Mucosa of descending colon (tissue), 3 donors: ENCODE measurements around the gene CASP5. TPM values are rescaled to one million over a fixed set of nuclear protein-coding genes. Genes with fewer than 3 reads are reported as not detected.

Experiments used
- ATAC-seq: fragments of 200-7000 bp; cut with Tn5 transposase; one replicate; pipeline ENCODE4 v1.9.1; 2020; ENCODE audit warnings: mild to moderate bottlenecking, moderate library complexity
- DNase-seq, 3 donors: peaks; one replicate each; pipeline ENCODE4 v3.0.0-alpha.2; 2020
- H3K36me3 ChIP-seq: fragments of 200-600 bp; one replicate; pipeline ENCODE4 v1.8.0; 2021; ENCODE audit warnings: low read depth, mild to moderate bottlenecking
- H3K4me1 ChIP-seq: fragments of 200-600 bp; one replicate; pipeline ENCODE4 v1.8.0; 2021; ENCODE audit warnings: low read depth, mild to moderate bottlenecking
- H3K4me3 ChIP-seq: fragments of 200-600 bp; one replicate; pipeline ENCODE4 v1.8.0; 2021; ENCODE audit warnings: mild to moderate bottlenecking
- H3K9me3 ChIP-seq: fragments of 200-600 bp; one replicate; pipeline ENCODE4 v1.8.0; 2021; ENCODE audit warnings: mild to moderate bottlenecking
- CTCF ChIP-seq: fragments of 200-600 bp; IDR thresholded peaks from one replicate; pipeline ENCODE4 v1.8.0; 2022; ENCODE audit warnings: antibody characterized with exemption, mild to moderate bottlenecking
- intact Hi-C, 2 donors: fragments of 100-400 bp; cut with DNase I in 1 of 2; cut with micrococcal nuclease in 1 of 2; formaldehyde crosslinking; loops; one replicate each; pipeline versions ENCODE4 v1.11.0 to v1.11.1; 2022; cut with DNase I, micrococcal nuclease
- total RNA-seq, 3 donors: library from RNA; stranded (reverse); fragmentation: NEBNext Ultra II Directional in 2 of 3; extraction: Animal tissue kit (Norgen Biotek cat#: 25700) in 2 of 3; gene quantifications; one replicate each; pipeline versions ENCODE4 v1.2.1 to v1.2.4, GENCODE V29; 2021 to 2023
- donor health status: DM: no; HTN: no; CAD: no; lungs with moderate emphysema.
- donor health status: DM: no; HTN: no; CAD: no.
- donor health status: DM: no; HTN: yes; CAD: no.

The CASP5 gene
- total RNA-seq, 3 donors from 2014 or later = 50.1 to 81.8 (median 80.5) TPM

GRCh38 chr11:105056446-105056845 is 33.5 kb upstream of the CASP5 start:
- no peak for ATAC-seq
- intact Hi-C loops = no loop called here
- Histone ChIP-seq H3K4me3 (no peak overlapping the region), H3K36me3 (no peaks in the 10 kb centered on the region), H3K4me1 (no peaks in the 10 kb centered on the region), H3K9me3 (no peaks in the 10 kb centered on the region)
- DNase-seq = no peak
- no peak for TF ChIP-seq CTCF

GRCh38 chr11:105054723-105055493 is 31.9 kb upstream of the CASP5 start:
- Histone ChIP-seq H3K36me3 (no peaks in the 10 kb centered on the region), H3K4me3 (no peak overlapping the region), H3K9me3 (no peaks in the 10 kb centered on the region), H3K4me1 (no peaks in the 10 kb centered on the region)
- no peak for TF ChIP-seq CTCF
- no peak for ATAC-seq
- DNase-seq = no peak
- intact Hi-C loops = no loop called here

DNA sequence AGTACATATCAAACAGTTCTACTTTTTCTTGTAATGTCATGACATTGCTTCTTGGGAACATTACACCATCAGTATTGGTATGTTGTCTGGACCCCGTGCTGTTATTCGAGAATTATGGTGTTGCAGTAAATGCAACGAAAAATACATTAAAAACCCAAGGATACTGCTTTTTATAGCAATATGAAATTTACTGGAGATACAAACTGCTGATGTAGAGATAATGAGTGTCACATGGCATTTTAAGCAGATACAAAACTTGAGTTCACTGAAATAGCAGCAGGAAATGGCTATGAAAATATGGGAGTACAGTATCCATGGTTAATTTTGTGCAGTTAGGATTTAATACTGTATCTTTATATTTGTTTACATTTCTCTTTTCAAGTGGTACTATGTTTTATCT is 29.5 kb upstream of the CASP5 start:
- H3K4me1 ChIP-seq = no peaks in the 10 kb centered on the region
- TF ChIP-seq CTCF = no peak
- intact Hi-C loops = no loop called here
- ATAC-seq = no peak
- no peak overlapping the region for H3K4me3 ChIP-seq
- H3K36me3 ChIP-seq = no peaks in the 10 kb centered on the region
- no peak for DNase-seq
- no peaks in the 10 kb centered on the region for H3K9me3 ChIP-seq

DNA sequence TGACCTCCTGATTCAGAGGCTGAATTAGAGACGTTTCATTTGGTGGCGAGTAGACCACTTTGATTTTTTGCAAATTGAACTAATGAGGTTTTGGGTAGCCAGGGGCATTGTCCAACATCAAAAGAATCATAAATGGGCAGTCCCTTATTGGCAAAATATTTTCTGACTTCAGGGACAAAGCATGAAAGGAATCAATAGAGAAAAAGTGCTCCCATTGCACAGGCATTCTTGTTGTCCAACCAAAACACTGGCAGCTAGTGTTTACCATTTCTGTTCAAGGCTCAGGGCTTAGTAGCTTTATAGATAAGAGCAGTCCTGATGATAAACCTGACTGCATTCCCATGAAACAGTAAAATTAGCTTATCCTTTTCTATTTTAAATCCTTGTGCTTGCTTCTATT is 28.6 kb upstream of the CASP5 start:
- ATAC-seq = no peak
- no peaks in the 10 kb centered on the region for H3K36me3 ChIP-seq
- TF ChIP-seq CTCF = no peak
- no peaks in the 10 kb centered on the region for H3K4me1 ChIP-seq
- no peak for DNase-seq
- intact Hi-C loops = no loop called here
- no peaks in the 10 kb centered on the region for H3K9me3 ChIP-seq
- H3K4me3 ChIP-seq = no peak overlapping the region

DNA sequence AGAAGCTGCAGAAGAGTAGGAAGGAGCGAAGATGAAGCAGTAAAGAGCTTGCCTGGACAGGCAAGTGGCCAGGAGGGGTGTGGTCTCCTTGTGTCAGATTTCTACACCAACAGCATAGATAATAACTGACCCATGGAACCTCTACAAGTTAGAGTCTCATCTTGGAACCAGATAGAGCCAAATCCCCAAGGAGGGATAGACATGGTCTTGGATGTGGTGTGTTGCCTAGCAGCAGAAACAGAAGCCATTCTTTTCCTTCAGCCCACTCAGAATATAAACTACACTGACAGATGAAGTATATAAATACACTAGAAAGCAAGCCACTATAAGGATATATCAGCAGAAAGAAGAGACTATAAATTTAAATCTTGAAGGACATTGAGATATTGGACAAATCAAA is 26.5 kb upstream of the CASP5 start:
- DNase-seq (no peak), ATAC-seq (no peak)
- Histone ChIP-seq H3K36me3 (no peaks in the 10 kb centered on the region), H3K4me1 (peaks cover 8% of the 10 kb centered on the region), H3K4me3 (no peak overlapping the region), H3K9me3 (no peaks in the 10 kb centered on the region)
- intact Hi-C loops = no loop called here
- no peak for TF ChIP-seq CTCF
